MM.1S (cell line): ENCODE measurements around the gene PDAP1.

Experiments
- DNase-seq: peaks from one replicate; pipeline ENCODE4 v3.0.0-alpha.2; 2015
- H2AFZ ChIP-seq: fragments of 300-600 bp; sonication (generic); 2 replicates; pipeline ENCODE4 v1.6.0; 2016; ENCODE audit warnings: antibody characterized with exemption, low read length
- H3F3A ChIP-seq: fragments of 300-600 bp; sonication (generic); 2 replicates; pipeline ENCODE4 v1.6.1; 2016; ENCODE audit warnings: mild to moderate bottlenecking, antibody characterized with exemption, low read length, moderate library complexity, mixed read lengths; ENCODE audit not compliant: insufficient read depth
- H3K27ac ChIP-seq: fragments of 300-600 bp; sonication (generic); 2 replicates; pipeline ENCODE4 v1.5.1; 2016; ENCODE audit warnings: mild to moderate bottlenecking, low read length
- H3K27me3 ChIP-seq: fragments of 300-600 bp; sonication (generic); replicated peaks from 2 replicates; pipeline ENCODE4 v1.6.0; 2016; ENCODE audit warnings: low read length; ENCODE audit not compliant: insufficient read depth
- H3K36me3 ChIP-seq: fragments of 300-600 bp; sonication (generic); replicated peaks from 2 replicates; pipeline ENCODE4 v1.6.1; 2016; ENCODE audit warnings: mild to moderate bottlenecking, low read length, mixed read lengths; ENCODE audit not compliant: insufficient read depth
- H3K4me1 ChIP-seq: fragments of 300-600 bp; sonication (generic); 2 replicates; pipeline ENCODE4 v1.6.1; 2016; ENCODE audit warnings: low read length, mixed read lengths
- H3K4me2 ChIP-seq: fragments of 300-600 bp; sonication (generic); 2 replicates; pipeline ENCODE4 v1.6.0; 2016; ENCODE audit warnings: low read depth, low read length
- H3K4me3 ChIP-seq: fragments of 300-600 bp; sonication (generic); 2 replicates; pipeline ENCODE4 v1.5.1; 2016; ENCODE audit warnings: low read length, mixed read lengths
- H3K79me2 ChIP-seq: fragments of 300-600 bp; sonication (generic); 2 replicates; pipeline ENCODE4 v1.6.1; 2016; ENCODE audit warnings: mixed run types, low read length, mixed read lengths
- H3K9ac ChIP-seq: fragments of 300-600 bp; sonication (generic); 2 replicates; pipeline ENCODE4 v1.6.1; 2016; ENCODE audit warnings: low read length, mixed read lengths
- H3K9me2 ChIP-seq: fragments of 300-600 bp; sonication (generic); replicated peaks from 2 replicates; pipeline ENCODE4 v1.6.1; 2016; ENCODE audit warnings: mild to moderate bottlenecking, low read length, mixed read lengths; ENCODE audit not compliant: insufficient read depth
- H3K9me3 ChIP-seq: fragments of 300-600 bp; sonication (generic); replicated peaks from 2 replicates; pipeline ENCODE4 v1.6.1; 2016; ENCODE audit warnings: mild to moderate bottlenecking, low read length, mixed read lengths; ENCODE audit not compliant: insufficient read depth
- H4K20me1 ChIP-seq: fragments of 300-600 bp; sonication (generic); 2 replicates; pipeline ENCODE4 v1.6.1; 2016; ENCODE audit warnings: mild to moderate bottlenecking, low read length, moderate library complexity, mixed read lengths; ENCODE audit not compliant: insufficient read depth
- EZH2 ChIP-seq: fragments of 300-600 bp; sonication (generic); optimal IDR thresholded peaks from 2 replicates; pipeline ENCODE3; 2017; ENCODE audit warnings: low read depth, mild to moderate bottlenecking, antibody characterized with exemption, low read length, mixed read lengths
- EZH2phosphoT487 ChIP-seq: fragments of 300-600 bp; sonication (generic); IDR thresholded peaks from 2 replicates; pipeline ENCODE4 v1.6.1; 2018; ENCODE audit warnings: antibody characterized with exemption, low read length
- TF ChIP-seq, protein P1 (sequence below): fragments of 300-600 bp; sonication (generic); IDR thresholded peaks from 2 replicates; pipeline ENCODE4 v1.5.1; 2016; ENCODE audit warnings: antibody characterized with exemption, low read length, mixed read lengths

PDAP1 gene

DNA sequence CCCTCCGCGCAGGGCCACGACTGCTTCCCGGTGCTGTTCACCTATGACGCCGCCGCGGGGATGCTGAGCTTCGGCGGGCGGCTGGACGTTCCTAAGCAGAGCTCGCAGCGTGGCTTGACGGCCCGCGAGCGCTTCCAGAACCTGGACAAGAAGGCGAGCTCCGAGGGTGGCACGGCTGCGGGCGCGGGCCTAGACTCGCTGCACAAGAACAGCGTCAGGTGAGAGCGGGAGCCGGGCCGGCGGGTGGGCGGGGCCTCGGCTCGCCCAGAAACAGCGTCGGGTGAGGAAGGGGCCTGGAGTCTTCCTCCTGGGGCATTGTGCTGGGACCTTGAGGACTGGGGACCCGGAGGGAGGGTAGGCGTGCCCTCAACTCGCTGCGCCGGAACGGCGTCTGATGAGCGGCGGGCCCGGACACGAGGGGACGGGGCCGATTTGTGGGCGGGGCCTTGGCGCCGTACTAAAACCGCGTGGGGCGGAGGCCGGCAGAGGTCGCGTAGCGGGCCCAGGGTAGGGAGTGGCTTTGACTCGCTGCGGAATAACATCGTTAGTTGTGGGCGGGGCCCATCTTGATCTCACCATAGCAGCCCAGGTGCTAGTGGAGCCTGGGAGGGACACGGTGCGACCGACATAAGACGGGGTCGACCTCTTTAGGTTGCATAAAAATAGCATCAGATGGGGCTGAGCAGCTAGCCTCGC lies 15.6 kb downstream of the PDAP1 start:
- Histone ChIP-seq H3K9ac (peak overlapping the region; percentile 56; the same call in 1 of the 2 replicates), H4K20me1 (no peaks in the 10 kb centered on the region), H3K4me1 (no peaks in the 10 kb centered on the region), H2AFZ (peak overlapping the region; percentile 34; the same call in 1 of the 2 replicates), H3K27ac (peak overlapping the region; percentile 47; the same call in 1 of the 2 replicates), H3K4me3 (peak overlapping the region; percentile 65), H3K4me2 (peak overlapping the region; percentile 77), H3K79me2 (peaks cover 12% of the 10 kb centered on the region; the same call in 1 of the 2 replicates), H3K9me2 (no peaks in the 10 kb centered on the region), H3K36me3 (no peaks in the 10 kb centered on the region), H3F3A (peaks cover 8% of the 10 kb centered on the region), H3K9me3 (no peaks in the 10 kb centered on the region), H3K27me3 (no peaks in the 10 kb centered on the region)
- DNase-seq: peak; percentile 83
- TF ChIP-seq EZH2phosphoT487: no peak
- TF ChIP-seq EZH2: no peak
- TF ChIP-seq, protein P1, sequence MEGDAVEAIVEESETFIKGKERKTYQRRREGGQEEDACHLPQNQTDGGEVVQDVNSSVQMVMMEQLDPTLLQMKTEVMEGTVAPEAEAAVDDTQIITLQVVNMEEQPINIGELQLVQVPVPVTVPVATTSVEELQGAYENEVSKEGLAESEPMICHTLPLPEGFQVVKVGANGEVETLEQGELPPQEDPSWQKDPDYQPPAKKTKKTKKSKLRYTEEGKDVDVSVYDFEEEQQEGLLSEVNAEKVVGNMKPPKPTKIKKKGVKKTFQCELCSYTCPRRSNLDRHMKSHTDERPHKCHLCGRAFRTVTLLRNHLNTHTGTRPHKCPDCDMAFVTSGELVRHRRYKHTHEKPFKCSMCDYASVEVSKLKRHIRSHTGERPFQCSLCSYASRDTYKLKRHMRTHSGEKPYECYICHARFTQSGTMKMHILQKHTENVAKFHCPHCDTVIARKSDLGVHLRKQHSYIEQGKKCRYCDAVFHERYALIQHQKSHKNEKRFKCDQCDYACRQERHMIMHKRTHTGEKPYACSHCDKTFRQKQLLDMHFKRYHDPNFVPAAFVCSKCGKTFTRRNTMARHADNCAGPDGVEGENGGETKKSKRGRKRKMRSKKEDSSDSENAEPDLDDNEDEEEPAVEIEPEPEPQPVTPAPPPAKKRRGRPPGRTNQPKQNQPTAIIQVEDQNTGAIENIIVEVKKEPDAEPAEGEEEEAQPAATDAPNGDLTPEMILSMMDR: no peak

GRCh38 chr7:99392046-99392445 lies 16.4 kb downstream of the PDAP1 start:
- Histone ChIP-seq H3K9ac (peak overlapping the region; percentile 56; the same call in 1 of the 2 replicates), H3K4me3 (peak overlapping the region; percentile 65), H4K20me1 (no peaks in the 10 kb centered on the region), H3K4me1 (no peaks in the 10 kb centered on the region), H3K9me3 (no peaks in the 10 kb centered on the region), H3K36me3 (no peaks in the 10 kb centered on the region), H3K27me3 (no peaks in the 10 kb centered on the region), H2AFZ (no peak overlapping the region), H3K27ac (no peak overlapping the region; the same call in 1 of the 2 replicates), H3K4me2 (peak overlapping the region; percentile 77), H3K79me2 (peaks cover 12% of the 10 kb centered on the region; the same call in 1 of the 2 replicates), H3K9me2 (no peaks in the 10 kb centered on the region), H3F3A (peaks cover 8% of the 10 kb centered on the region)
- TF ChIP-seq, protein P1: no peak
- TF ChIP-seq EZH2 (no peak), EZH2phosphoT487 (no peak)
- DNase-seq: no peak

DNA sequence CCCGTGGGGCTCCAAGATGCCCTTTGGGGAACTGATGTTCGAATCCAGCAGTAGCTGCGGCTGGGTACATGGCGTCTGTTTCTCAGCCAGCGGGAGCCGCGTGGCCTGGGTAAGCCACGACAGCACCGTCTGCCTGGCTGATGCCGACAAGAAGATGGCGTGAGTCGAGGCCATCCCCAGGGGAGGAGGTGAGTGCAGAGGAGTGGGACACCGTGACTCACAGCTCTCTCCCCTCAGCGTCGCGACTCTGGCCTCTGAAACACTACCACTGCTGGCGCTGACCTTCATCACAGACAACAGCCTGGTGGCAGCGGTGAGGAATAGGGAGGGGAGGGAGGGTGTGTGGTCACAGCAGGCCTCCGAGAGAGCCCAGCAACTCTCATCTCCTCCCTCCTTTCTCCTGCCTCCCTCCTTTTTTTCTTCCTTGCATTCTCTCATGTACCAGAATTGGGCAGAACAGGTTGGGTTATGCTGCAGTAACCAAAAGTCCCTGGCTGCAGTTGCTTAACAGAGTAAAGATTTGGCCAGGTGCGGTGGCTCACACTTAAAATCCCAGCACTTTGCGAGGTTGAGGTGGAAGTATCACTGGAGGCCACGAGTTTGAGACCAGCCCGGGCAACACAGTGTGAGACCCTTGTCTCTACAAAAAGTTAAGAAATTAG lies 17.3 kb downstream of the PDAP1 start:
- Histone ChIP-seq H3K79me2 (peaks cover 12% of the 10 kb centered on the region; the same call in 1 of the 2 replicates), H3K9me2 (no peaks in the 10 kb centered on the region), H3K4me1 (no peaks in the 10 kb centered on the region), H3F3A (peaks cover 8% of the 10 kb centered on the region; the same call in 1 of the 2 replicates), H3K36me3 (no peaks in the 10 kb centered on the region), H3K27ac (no peak overlapping the region), H3K4me2 (no peak overlapping the region), H3K4me3 (no peak overlapping the region), H3K9me3 (no peaks in the 10 kb centered on the region), H2AFZ (no peak overlapping the region), H3K27me3 (no peaks in the 10 kb centered on the region), H3K9ac (no peak overlapping the region), H4K20me1 (no peaks in the 10 kb centered on the region)
- no peak for DNase-seq
- TF ChIP-seq EZH2phosphoT487: no peak
- TF ChIP-seq, protein P1: no peak
- no peak for TF ChIP-seq EZH2
